Endothelial cell (in vitro differentiated cells): ENCODE results near the gene ODAD3. TPM values are rescaled to one million over a fixed set of nuclear protein-coding genes. Genes with fewer than 3 reads are reported as not detected.
"Not testable (repeated sequence)": the region's sequence is repeated elsewhere in the genome, so short reads cannot be mapped to it uniquely, and the experiment has no call there.

Experiments
- DNase-seq: peaks from one replicate; pipeline ENCODE4 v3.0.0; 2021; ENCODE audit warnings: low spot score
- H3K27ac Mint-ChIP-seq: one replicate; pipeline ENCODE4 v1.8.0; 2021; ENCODE audit warnings: mixed read lengths, inconsistent platforms; ENCODE audit not compliant: unreplicated experiment
- H3K27me3 Mint-ChIP-seq: one replicate; pipeline ENCODE4 v1.8.0; 2021; ENCODE audit warnings: mild to moderate bottlenecking, moderate library complexity, mixed read lengths, inconsistent platforms; ENCODE audit not compliant: unreplicated experiment
- H3K36me3 Mint-ChIP-seq: one replicate; pipeline ENCODE4 v1.8.0; 2021; ENCODE audit warnings: mild to moderate bottlenecking, low read depth, mixed read lengths, inconsistent platforms; ENCODE audit not compliant: unreplicated experiment
- H3K4me1 Mint-ChIP-seq: one replicate; pipeline ENCODE4 v1.8.0; 2021; ENCODE audit warnings: mild to moderate bottlenecking, mixed read lengths, inconsistent platforms; ENCODE audit not compliant: unreplicated experiment
- H3K4me3 Mint-ChIP-seq: one replicate; pipeline ENCODE4 v1.8.0; 2021; ENCODE audit warnings: mild to moderate bottlenecking, mixed read lengths, inconsistent platforms; ENCODE audit not compliant: unreplicated experiment
- H3K9me3 Mint-ChIP-seq: one replicate; pipeline ENCODE4 v1.8.0; 2021; ENCODE audit warnings: mixed read lengths, inconsistent platforms; ENCODE audit not compliant: unreplicated experiment
- CTCF ChIP-seq: fragments of 200-600 bp; sonication (generic); IDR thresholded peaks from one replicate; pipeline ENCODE4 v1.5.0; 2021; ENCODE audit warnings: antibody characterized with exemption; ENCODE audit not compliant: unreplicated experiment
- total RNA-seq: library from RNA; stranded (reverse); fragmentation: NEBNext Ultra II Directional; extraction: Animal tissue kit (Norgen Biotek cat#: 25700); gene quantifications from one replicate; pipeline ENCODE4 v1.2.1, GENCODE V29; 2021; ENCODE audit not compliant: unreplicated experiment

ODAD3 gene
- total RNA-seq, 1 donor from 2014 or later, result 0.64 TPM

GRCh38 chr19:11475861-11476260 is 40.9 kb upstream of the ODAD3 start:
- H3K9me3 Mint-ChIP-seq, result no peaks in the 10 kb centered on the region

GRCh38 chr19:11475343-11475742 is 40.4 kb upstream of the ODAD3 start:
- not testable (repeated sequence) for H3K4me1 Mint-ChIP-seq, H3K9me3 Mint-ChIP-seq, H3K36me3 Mint-ChIP-seq, H3K4me3 Mint-ChIP-seq, H3K27ac Mint-ChIP-seq, DNase-seq
- peaks cover 22% of the 10 kb centered on the region for H3K27me3 Mint-ChIP-seq

More at GRCh38 chr19:11475861-11476260, 40.9 kb upstream of the ODAD3 start:
- DNase-seq, result no peak
- Mint-ChIP-seq H3K27me3 (peaks cover 22% of the 10 kb centered on the region), H3K36me3 (no peaks in the 10 kb centered on the region), H3K4me1 (peaks cover 3% of the 10 kb centered on the region), H3K27ac (no peak overlapping the region), H3K4me3 (no peak overlapping the region)
- TF ChIP-seq CTCF, result no peak

GRCh38 chr19:11473725-11474124 is 38.8 kb upstream of the ODAD3 start:
- Mint-ChIP-seq H3K4me3 (no peak overlapping the region), H3K36me3 (no peaks in the 10 kb centered on the region), H3K27me3 (peaks cover 16% of the 10 kb centered on the region), H3K9me3 (no peaks in the 10 kb centered on the region), H3K27ac (no peak overlapping the region), H3K4me1 (no peaks in the 10 kb centered on the region)
- TF ChIP-seq CTCF, result no peak
- DNase-seq, result no peak

GRCh38 chr19:11468266-11468845 is 33.4 kb upstream of the ODAD3 start:
- H3K9me3 Mint-ChIP-seq, H3K4me1 Mint-ChIP-seq, DNase-seq, H3K27me3 Mint-ChIP-seq, H3K36me3 Mint-ChIP-seq, H3K4me3 Mint-ChIP-seq, H3K27ac Mint-ChIP-seq: not testable (repeated sequence)

GRCh38 chr19:11465600-11465999 is 30.7 kb upstream of the ODAD3 start:
- Mint-ChIP-seq H3K4me3 (no peak overlapping the region), H3K9me3 (no peaks in the 10 kb centered on the region), H3K27ac (no peak overlapping the region), H3K4me1 (no peaks in the 10 kb centered on the region), H3K27me3 (peaks cover 5% of the 10 kb centered on the region), H3K36me3 (no peaks in the 10 kb centered on the region)
- no peak for TF ChIP-seq CTCF
- no peak for DNase-seq

GRCh38 chr19:11464333-11465265 is 29.7 kb upstream of the ODAD3 start:
- DNase-seq, result no peak
- no peak overlapping the region for H3K4me3 Mint-ChIP-seq
- H3K27me3 Mint-ChIP-seq, result peaks cover 6% of the 10 kb centered on the region
- H3K9me3 Mint-ChIP-seq, result no peaks in the 10 kb centered on the region
- no peaks in the 10 kb centered on the region for H3K4me1 Mint-ChIP-seq
- no peak overlapping the region for H3K27ac Mint-ChIP-seq
- TF ChIP-seq CTCF, result no peak
- peaks cover 3% of the 10 kb centered on the region for H3K36me3 Mint-ChIP-seq
